GM11168 (cell line): Measurements from ENCODE around the gene NEK10.

Experiments used
- in situ Hi-C: fragments of 300-500 bp; cut with MboI; formaldehyde crosslinking; loops from one replicate; pipeline ENCODE4 v1.12.0; 2022; ENCODE audit warnings: low sequenced_read_pairs; ENCODE audit not compliant: unreplicated experiment

The NEK10 gene

DNA sequence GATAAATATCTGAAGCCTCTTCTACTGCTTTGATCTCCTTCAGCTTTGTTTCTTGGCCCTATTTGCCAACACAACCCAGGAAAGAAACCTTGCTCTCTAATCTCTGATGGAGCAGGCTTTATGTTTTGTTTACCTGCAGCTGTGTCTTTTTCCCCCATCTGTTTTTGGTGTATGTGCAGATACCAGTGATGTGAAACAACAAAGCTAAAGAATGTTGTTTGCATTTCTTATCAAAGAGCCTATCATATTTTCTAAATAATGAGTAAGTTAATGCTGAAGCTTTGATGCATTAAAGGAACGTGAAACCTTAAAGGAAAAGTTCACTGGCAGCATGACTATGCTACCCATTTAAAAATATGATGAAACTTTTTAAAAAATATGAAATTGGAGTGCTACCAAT, 238.4 kb downstream of the NEK10 start:
- in situ Hi-C loops: no loop called here

DNA sequence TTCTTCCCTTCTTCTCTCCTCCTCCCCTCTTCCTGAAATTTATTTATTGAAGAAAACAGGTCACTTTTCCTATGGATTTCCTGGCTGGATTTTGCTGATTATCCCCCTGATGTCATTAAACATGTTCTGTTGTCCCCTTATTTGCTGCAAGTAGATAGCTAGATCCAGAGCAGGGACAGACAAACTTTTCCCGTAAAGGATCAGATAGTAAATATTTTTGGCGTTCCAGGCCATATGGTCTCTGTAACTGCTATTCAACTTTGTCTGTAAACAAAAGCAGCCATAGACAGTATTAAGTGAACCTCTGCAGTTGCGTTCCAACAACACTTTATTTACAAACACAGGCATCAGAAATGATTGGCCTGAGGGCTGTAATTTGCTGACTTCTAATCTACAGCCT, 241.3 kb downstream of the NEK10 start:
- in situ Hi-C loops: no loop called here

DNA sequence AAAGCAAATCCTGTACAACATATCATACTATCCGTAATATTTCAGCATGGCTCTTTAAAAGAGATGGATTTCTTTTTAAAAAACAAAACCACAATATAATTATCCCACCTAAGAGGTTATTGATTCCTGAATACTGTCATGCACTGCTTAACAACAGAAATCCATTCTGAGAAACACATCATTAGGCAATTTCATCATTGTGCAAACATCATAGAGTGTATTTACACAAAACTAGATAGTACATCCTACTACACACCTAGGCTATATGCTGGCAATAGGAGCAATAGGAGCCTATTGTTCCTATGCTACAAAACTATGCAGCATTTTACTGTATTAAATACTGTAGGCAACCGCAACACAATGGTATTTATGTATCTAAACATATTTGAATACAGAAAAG, 242.0 kb downstream of the NEK10 start:
- in situ Hi-C loops: no loop called here

DNA sequence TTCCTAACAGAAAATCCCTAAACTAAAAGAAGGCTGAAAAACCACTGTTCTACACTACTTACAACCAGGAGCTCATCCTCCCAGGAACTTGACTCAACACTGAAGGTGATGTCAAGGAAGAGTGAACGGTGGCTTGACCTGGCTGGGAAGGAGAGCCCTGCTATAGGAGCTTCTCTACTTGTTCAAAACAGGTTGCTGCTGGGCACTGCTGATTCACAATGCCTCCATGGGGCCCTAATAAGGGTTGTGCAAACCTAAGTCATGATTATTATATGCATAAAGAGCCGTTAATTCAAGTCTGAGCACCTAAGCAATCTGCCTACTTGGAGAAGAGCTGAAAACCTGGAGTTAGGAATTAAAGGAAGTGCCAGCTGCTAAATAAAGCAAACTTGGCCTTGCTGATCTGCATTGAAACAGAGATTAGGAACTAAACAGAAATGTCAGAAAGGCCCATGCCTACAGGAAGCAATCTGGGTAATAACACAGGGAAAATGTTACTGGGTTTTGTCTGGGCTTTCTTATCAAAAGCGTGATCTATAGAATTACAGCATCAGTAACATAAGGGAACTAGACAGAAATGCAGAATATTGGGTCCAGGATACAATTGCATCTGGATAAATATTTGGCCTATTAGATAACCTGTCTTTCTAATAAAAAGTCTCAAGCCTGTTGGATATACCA, 243.2 kb downstream of the NEK10 start:
- in situ Hi-C loops: no loop called here

DNA sequence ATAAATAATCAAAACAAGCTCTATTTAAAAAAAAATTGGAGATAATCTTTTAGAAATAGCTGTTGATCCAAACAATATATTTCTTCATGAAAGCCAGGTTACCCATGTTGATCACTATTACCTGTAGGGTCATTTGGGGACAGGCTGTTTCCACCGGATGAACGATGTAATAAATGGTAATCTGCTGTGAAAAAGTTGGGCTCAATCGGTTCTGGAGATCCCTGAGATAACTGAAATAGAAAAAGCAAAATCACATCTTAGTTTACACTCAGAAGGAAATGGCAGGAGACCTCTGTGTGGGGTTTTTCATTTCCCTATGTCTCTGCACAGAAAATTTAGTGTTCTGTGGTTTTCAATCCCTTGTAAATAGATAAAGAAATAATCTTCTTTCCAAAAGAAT, 249.5 kb downstream of the NEK10 start:
- in situ Hi-C loops: no loop called here

DNA sequence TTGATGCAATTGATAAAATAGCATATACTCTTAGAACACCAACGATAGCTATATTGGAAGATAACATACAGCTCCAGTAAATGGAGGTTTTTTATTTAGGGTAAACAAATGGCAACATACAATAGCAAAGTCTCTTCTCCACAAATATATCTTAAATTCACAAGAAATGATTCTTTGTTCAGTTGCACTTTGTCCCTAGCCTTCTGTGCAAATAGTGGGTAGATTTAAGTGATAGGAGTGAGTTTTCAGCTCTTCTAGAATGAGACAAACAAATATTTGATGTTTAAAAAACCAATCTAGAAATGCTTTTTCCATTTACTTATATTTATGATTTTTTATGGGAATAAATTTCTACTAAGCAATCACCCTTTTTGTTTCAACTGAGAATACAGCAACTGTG, 253.8 kb downstream of the NEK10 start:
- in situ Hi-C loops: no loop called here

DNA sequence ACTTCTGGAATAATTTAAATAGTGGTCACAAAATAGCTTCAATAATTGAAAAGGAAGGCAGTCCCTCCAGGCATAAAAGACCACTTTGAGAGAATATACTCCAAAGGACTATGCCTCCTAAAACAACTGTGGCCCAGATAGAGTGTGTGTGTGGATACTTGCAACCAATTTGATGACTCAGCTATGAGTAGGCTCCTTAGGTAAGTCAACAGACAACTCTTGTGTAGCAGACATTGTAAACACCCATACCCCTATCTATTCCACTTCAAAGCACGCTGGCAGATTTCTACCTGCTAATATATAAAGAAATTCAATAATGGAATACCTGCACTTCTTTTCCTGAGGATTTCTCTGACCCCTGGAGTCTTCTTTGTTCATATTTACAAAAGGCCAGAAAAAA, 254.5 kb downstream of the NEK10 start:
- in situ Hi-C loops: no loop called here

DNA sequence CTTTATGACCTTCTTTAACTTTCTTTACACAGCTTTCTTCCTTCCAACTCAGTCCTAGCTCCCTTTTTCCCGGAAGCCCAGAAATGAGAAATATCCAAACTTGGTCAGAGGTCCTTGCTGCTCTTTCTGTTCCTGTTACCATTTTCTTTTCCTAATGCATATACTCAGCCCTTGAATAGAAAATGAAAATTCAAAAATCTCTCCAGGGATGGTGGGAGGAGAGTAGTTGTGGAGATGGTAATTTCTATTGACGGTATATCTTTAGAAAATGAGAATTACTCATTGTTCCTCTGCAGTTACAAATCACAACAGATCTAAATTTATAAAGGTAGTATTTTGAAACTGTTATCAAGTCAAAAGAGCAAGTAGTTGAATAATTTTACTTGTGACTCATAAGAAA, 255.1 kb downstream of the NEK10 start:
- in situ Hi-C loops: no loop called here

DNA sequence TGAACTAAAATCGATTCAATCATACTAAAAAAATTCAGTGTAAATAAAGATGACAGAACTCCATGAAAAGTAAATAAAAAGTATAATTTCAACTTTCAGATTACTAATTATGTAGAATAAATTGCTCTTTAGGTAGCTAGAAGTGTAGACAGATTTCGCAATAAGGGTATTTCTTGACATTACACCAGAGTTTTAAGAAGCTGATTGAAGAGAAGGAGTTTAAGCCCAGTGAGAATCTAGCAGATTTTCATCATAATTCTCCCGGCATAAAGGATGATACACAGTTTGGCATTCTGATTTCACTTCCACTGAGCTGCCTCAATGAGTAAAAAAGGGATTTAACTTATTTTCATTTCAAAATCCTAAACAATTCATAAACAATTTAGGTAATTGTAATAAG, 259.2 kb downstream of the NEK10 start:
- in situ Hi-C loops: no loop called here

DNA sequence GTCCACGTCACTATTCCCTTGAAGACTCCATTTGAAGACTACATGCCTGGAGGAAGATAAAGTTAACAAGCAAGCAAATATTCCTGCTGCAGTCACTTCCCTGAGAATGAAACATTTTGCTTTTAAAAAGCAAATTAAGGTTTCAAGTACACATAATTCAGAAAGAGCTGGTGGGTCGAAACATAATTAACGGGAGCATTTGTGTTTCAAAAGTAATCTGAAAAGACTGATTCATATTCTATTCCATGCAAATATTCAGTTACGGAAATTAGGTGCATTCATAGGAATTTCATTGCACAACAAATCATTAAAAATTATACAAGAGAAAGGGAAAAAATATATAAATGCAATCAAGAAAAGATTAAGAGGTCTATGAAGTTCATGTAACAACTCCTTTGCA, 260.9 kb downstream of the NEK10 start:
- in situ Hi-C loops: no loop called here

DNA sequence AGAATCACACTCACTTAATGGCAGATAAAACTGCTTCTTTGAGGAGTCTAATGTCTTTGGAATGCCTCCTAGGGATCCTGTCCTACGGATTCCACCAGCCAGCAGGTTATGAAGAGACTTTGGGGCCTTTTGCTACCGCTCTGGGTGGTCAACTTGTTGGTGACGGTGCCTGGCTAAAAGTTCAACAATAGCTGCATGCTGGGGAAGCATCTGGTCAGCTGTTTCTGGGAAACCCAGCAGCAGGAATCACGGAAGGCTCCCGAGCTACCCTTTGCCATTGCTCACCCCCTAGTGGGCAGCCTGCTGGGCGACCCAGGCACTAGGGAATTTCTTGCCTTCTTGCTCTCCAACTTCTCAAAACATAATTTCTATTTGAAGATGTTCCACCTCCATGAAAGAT, 263.3 kb downstream of the NEK10 start:
- in situ Hi-C loops: no loop called here

DNA sequence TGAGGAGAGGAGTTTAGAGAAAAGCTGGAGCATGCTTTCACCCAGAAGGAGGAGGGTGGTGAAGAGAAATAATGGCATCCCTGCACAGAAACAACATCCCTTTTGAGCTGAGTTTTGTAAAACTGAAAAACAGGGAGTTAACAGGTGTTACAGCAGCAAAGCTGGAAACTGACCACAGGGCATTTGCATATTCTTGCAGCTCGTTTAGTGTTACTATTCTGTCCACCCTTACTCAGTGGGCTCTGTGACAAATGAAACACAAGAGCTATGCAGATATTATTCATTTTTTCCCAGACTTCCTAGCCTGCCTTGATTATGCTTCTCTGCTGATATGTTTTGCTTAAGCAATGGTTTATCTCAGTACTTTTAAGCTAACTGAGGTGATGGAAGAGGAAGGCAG, 272.0 kb downstream of the NEK10 start:
- in situ Hi-C loops: no loop called here

DNA sequence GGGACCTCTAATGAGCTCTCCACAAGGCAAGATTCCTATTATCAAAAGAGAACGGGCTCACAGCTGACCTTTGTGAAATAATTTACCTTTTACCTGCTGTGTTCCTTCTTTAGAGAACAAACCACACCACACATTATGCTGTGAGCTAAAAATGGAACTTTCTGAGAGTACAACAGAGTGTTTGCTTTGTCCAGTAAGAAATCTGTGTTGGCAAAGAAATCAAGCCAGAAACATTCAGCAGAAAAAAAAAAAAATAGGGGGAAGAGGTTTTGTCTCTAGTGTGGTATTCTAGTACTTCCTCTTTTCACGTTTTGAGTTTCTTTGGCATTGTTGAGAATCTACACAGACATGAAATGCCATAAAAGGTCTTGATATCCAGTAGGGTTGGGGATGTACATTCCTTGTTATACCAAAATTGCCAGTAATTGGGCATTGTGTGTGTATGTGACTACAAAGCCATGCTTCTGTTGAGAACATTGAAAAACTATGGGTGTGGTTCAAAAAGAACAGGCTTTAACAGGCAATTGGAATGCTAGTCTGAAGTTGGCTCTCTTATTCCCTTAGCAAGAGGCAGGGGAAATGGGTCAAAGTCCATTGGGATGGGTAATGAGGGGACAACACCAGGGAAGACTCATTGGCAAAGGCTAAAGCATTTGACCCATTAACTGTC, 273.5 kb downstream of the NEK10 start:
- in situ Hi-C loops: no loop called here

DNA sequence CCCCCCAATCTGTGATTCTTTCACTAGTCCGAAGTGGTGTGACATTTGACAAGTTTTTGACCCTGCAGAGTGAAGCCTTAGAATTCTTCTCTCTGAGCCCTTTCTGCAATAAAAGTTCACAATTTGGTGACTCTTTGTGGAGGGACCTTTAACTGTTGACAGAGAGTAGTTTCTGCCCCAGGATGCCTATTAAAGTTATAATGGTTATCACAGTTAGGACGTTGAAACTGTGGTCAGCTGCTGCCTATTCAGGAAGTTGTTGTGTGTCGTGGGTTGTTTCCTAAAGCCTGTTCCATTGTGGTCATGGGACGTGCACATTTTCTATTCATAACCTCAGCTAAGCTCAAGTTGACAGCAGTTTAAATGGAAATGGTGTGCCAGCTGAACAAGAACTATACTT, 274.5 kb downstream of the NEK10 start:
- in situ Hi-C loops: no loop called here

DNA sequence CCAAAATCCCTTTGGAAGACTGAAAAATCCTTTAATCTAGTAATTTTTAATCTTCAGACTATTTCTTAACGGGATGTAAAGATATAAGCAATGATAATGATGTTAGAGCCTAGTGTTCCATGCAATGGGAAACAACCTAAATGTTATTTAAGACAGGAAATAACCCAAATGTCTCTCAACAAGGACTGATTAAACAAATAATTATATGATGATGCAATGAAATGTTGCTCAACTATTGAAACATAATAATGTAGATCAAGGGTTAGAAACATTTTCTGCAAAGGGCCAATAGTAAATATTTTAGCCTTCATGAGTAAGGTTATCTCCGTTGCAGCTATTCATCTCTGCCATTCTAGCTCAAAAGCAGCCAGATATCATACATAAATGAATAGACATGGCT, 275.4 kb downstream of the NEK10 start:
- in situ Hi-C loops: no loop called here

DNA sequence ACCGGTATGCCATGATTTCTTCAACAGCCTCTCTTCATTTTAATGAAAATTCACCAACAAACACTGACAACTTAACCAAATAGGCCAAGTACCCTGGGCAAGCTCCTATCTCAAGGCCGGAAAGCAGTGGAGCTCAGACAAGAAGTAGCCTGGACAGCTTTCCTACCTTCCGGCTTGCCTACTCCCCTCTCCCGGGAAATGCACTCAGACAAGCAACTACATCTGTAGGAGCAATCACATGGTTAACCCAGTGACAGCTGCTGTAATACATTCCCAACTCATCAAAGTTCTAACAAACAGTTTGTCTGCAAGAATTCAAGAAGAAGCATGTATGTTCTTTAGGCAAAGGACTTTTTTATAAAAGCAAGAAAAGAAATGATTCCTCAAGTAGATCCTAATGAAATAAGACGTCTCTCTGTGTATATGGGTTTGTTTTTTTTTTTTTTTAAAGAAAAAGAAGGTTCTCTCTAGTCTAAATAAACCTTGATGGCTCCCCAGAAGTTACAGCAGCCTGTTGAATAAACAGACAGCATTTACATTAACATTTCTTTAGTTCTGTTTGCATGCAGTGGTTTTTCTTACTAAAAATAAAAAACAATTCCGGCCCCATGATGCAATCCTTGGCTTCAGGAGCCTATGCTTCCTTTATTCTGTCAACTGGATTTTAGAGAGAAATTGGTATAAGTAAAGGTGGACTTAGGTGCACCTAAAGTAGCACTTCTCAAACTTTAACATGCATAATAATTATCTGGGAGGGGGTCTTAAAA, 278.7 kb downstream of the NEK10 start:
- in situ Hi-C loops: no loop called here

DNA sequence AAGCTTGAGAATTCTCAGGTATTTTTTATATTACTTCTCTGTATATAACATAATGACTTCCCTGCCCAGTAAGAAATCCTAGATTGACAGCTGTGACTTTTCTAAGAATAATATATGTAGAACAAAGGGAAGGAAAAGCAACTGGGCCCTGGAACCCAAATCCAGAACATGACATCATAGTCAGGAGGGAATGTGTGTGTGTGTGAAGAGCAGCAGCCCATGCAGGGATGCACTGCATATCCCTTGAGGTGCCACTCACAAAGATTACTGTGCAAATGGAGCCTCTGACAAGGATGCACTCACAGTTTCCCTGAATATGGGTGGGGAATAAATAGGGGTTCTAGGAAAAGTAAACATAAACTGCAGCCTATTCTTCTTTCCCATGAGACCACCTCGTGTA, 279.5 kb downstream of the NEK10 start:
- in situ Hi-C loops: no loop called here

DNA sequence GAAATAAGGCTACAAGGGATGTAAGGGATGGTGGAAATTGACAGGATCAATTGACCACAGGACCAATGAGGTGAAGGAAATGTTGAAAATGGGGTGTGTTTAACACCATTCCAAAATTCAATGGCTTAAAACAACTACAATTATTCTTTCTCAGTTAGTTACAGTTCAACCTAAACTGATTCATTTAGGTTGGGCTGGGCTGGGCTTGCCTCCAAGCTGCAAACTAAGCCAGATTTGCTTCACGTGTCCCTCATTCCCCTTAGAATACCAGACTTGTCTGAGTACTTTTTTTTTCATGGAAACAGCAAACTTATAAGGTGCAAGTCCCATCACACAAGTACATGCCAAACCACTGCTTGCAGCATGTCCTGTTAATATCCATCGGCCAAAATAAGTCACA, 280.1 kb downstream of the NEK10 start:
- in situ Hi-C loops: no loop called here

DNA sequence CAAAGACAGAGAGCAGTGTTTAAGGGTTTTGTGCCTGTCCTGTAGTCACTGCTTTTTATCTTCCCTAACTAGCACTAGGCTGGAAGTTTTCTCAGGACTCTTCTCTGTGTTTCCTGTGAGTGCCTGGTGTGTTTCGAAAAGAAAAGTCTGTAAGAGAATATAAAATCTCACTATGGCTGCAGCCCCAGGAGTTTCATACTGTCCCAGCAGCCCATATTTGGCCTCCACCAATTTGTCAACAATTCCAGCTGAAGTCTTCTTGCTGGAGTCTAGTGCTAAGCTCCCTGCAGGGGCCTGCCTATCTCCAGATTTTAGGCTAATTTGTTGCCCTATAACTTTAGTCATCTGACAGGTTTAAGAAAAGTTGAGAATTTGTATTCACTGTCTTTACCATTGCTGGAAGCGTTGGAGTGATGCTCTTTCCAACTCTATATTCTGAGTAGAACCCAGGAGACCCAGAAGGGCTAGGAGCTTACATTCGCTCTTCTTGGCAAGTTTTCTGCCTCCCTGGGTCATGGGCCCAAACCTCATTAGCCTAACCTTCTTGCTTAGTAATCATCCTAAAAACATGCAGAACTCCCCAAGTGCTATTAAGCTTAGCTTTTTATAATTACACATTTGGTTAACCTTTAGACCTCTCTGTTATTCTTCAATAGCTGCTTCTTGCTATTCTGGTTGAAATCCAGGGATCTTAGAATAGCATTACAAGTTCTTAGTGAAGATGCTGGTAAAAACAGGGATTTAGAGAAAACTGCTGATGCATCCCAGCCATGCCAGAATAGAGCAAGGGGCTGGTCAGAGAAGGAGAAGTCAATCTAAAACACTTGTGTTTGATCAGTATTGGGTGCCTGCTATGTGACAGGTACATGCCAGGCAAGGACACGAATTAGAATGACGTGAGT, 283.1 kb downstream of the NEK10 start:
- in situ Hi-C loops: no loop called here

DNA sequence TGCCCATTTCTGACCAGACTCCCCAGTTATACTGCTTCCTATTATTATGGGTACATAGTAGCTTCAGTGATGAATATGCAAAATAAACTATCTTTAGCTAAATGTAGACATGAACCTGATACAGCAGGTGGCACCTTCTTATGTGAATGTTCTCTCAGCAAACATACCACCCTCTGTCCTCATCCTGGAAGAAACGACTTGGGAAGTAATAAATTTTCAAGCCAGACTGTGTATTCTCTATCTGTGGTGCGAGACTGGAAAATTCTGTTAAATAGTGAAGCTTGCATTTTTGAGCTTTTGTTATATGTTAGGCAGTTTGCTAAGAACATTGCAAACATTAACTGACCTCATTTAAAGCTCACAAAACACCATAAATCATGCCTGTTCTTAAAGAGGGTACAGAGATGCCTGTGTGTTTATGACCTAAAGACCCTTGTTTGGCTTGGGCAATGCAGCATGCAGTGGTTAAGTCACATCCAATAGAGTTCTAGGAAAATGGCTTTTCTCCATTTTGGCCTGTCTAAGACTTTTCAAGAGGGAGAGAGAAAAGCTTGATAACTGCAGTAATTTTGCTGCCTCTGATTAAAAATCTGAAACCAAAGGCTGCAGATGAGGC, 287.1 kb downstream of the NEK10 start:
- in situ Hi-C loops: no loop called here
